Measurements from ENCODE around the gene SLC39A8. TPM values are rescaled to one million over a fixed set of nuclear protein-coding genes. Genes with fewer than 3 reads are reported as not detected.

The SLC39A8 gene
- total and polyA plus RNA-seq, 2 experiments from 2014 or later, result 2.9 to 3.7 TPM

DNA sequence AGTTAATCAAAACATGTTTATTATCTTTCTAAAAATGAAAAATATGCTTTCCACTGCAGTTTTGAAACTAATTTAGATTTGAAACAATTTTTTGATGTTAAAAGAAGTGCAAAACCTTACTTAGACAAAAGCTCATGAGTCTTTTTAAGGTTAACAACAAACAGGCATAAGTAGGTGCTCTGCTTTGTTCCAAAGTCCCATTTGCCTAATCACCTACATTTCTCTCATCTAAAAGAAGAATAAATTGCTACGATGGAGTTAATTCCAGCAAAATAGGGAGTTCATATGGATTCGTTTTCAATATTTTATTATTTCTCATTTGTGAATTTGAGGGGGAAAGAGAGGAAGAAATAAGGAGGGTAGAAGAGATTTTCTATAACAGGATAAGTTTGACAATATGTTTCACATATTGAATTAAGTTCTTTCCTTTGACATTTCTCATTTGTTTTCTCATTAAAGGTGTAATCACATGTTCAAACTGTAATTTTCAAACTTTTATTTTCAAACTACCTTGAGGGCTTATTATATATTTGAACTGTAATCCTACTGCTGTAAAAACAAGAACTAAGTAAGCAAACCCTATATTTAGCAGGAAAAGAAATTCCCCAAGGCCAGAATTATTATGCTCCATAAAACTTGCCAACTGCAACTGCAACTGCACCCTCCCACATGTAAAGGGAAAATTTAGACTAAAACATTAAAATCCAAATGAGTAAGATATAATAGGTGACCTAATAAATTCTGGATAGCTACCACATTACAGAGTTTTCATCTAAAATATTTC is 9.6 kb upstream of the SLC39A8 start:
- Histone ChIP-seq H3K27me3 (replicated peaks; ENCODE audit: insufficient read depth) (0 out of 2 replicates have a peak, but pooled peaks cover 9% of the 10 kb centered on the region), H3K9me2 (ENCODE audit: insufficient read depth) (no peaks in the 10 kb centered on the region), H3K9me3 (ENCODE audit: low read depth) (no peaks in the 10 kb centered on the region), H3K79me2 (ENCODE audit: insufficient read depth) (no peaks in the 10 kb centered on the region), H3K27ac (no peak overlapping the region), H3F3A (ENCODE audit: insufficient read depth) (no peaks in the 10 kb centered on the region), H3K4me2 (ENCODE audit: unreplicated experiment) (no peak overlapping the region), H3K4me3 (no peak overlapping the region), H2AFZ (no peak overlapping the region), H3K36me3 (ENCODE audit: low read depth) (no peaks in the 10 kb centered on the region), H3K4me1 (ENCODE audit: insufficient read depth) (no peaks in the 10 kb centered on the region), H3K9ac (no peak overlapping the region), H4K20me1 (ENCODE audit: insufficient read depth) (no peaks in the 10 kb centered on the region)
- 40 to 43% methylated on average over 2 of the region's 2 CpGs for WGBS, 2 experiments (ENCODE audit: low coverage in 1 of 2, low lambda C conversion rate in 2 of 2, missing lambda C conversion rate in 2 of 2)
- in situ Hi-C loops (cut with MboI), result no loop called here
- no peak for TF ChIP-seq EZH2 (IDR thresholded peaks at IDR 0.05; ENCODE audit: insufficient read depth, poor library complexity, severe bottlenecking)
- TF ChIP-seq EZH2phosphoT487 (IDR thresholded peaks at IDR 0.05; ENCODE audit: insufficient read depth, low read depth), result no peak
- DNase-seq, result no peak

GRCh38 chr4:102352781-102353180 is 7.5 kb upstream of the SLC39A8 start:
- no peak for DNase-seq
- in situ Hi-C loops (cut with MboI), result no loop called here
- Histone ChIP-seq H3K27ac (no peak overlapping the region), H3F3A (ENCODE audit: insufficient read depth) (no peaks in the 10 kb centered on the region), H2AFZ (no peak overlapping the region), H3K9me2 (ENCODE audit: insufficient read depth) (no peaks in the 10 kb centered on the region), H4K20me1 (ENCODE audit: insufficient read depth) (no peaks in the 10 kb centered on the region), H3K36me3 (ENCODE audit: low read depth) (no peaks in the 10 kb centered on the region), H3K9me3 (ENCODE audit: low read depth) (no peaks in the 10 kb centered on the region), H3K9ac (no peak overlapping the region), H3K79me2 (ENCODE audit: insufficient read depth) (no peaks in the 10 kb centered on the region), H3K4me1 (ENCODE audit: insufficient read depth) (no peaks in the 10 kb centered on the region), H3K27me3 (replicated peaks; ENCODE audit: insufficient read depth) (0 out of 2 replicates have a peak, but pooled peaks cover 9% of the 10 kb centered on the region), H3K4me3 (no peak overlapping the region), H3K4me2 (ENCODE audit: unreplicated experiment) (no peak overlapping the region)
- WGBS, 2 experiments (ENCODE audit: low coverage in 1 of 2, low lambda C conversion rate in 2 of 2, missing lambda C conversion rate in 2 of 2), result 80 to 86% methylated on average over 6 of the region's 6 CpGs
- TF ChIP-seq EZH2 (IDR thresholded peaks at IDR 0.05; ENCODE audit: insufficient read depth, poor library complexity, severe bottlenecking) (no peak), EZH2phosphoT487 (IDR thresholded peaks at IDR 0.05; ENCODE audit: insufficient read depth, low read depth) (no peak)

- H2AFZ ChIP-seq, result no peak overlapping the region
- DNase-seq, result no peak
- no peak overlapping the region for H3K9ac ChIP-seq
- no peaks in the 10 kb centered on the region for H4K20me1 ChIP-seq (ENCODE audit: insufficient read depth)
- H3K27ac ChIP-seq, result no peak overlapping the region
- TF ChIP-seq EZH2 (IDR thresholded peaks at IDR 0.05; ENCODE audit: insufficient read depth, poor library complexity, severe bottlenecking), result no peak
- no peak for TF ChIP-seq EZH2phosphoT487 (IDR thresholded peaks at IDR 0.05; ENCODE audit: insufficient read depth, low read depth)
- H3K4me2 ChIP-seq (ENCODE audit: unreplicated experiment), result no peak overlapping the region
- H3K9me3 ChIP-seq (ENCODE audit: low read depth), result no peaks in the 10 kb centered on the region
- H3K9me2 ChIP-seq (ENCODE audit: insufficient read depth), result no peaks in the 10 kb centered on the region
- H3K4me3 ChIP-seq, result no peak overlapping the region
- no peaks in the 10 kb centered on the region for H3K4me1 ChIP-seq (ENCODE audit: insufficient read depth)
- 90% methylated on average over 2 of the region's 2 CpGs for WGBS, 2 experiments (ENCODE audit: low coverage in 1 of 2, low lambda C conversion rate in 2 of 2, missing lambda C conversion rate in 2 of 2)
- in situ Hi-C loops (cut with MboI), result no loop called here
- H3K79me2 ChIP-seq (ENCODE audit: insufficient read depth), result no peaks in the 10 kb centered on the region
- no peaks in the 10 kb centered on the region for H3K36me3 ChIP-seq (ENCODE audit: low read depth)
- 0 out of 2 replicates have a peak, but pooled peaks cover 6% of the 10 kb centered on the region for H3F3A ChIP-seq (ENCODE audit: insufficient read depth)
- H3K27me3 ChIP-seq (replicated peaks; ENCODE audit: insufficient read depth), result 0 out of 2 replicates have a peak, but pooled peaks cover 9% of the 10 kb centered on the region
Observed at GRCh38 chr4:102350634-102351033, 5.4 kb upstream of the SLC39A8 start.

GRCh38 chr4:102348701-102349100 is 3.4 kb upstream of the SLC39A8 start:
- no peak overlapping the region for H3K9ac ChIP-seq
- H3K4me2 ChIP-seq (ENCODE audit: unreplicated experiment), result no peak overlapping the region
- no peaks in the 10 kb centered on the region for H3K4me1 ChIP-seq (ENCODE audit: insufficient read depth)
- no peaks in the 10 kb centered on the region for H3K9me3 ChIP-seq (ENCODE audit: low read depth)
- no peak overlapping the region for H2AFZ ChIP-seq
- WGBS, 2 experiments (ENCODE audit: low coverage in 1 of 2, low lambda C conversion rate in 2 of 2, missing lambda C conversion rate in 2 of 2), result 45 to 48% methylated on average over 2 of the region's 2 CpGs
- 0 out of 2 replicates have a peak, but pooled peaks cover 7% of the 10 kb centered on the region for H3F3A ChIP-seq (ENCODE audit: insufficient read depth)
- H3K4me3 ChIP-seq, result no peak overlapping the region
- no peaks in the 10 kb centered on the region for H4K20me1 ChIP-seq (ENCODE audit: insufficient read depth)
- H3K27ac ChIP-seq, result no peak overlapping the region
- H3K36me3 ChIP-seq (ENCODE audit: low read depth), result no peaks in the 10 kb centered on the region
- H3K9me2 ChIP-seq (ENCODE audit: insufficient read depth), result no peaks in the 10 kb centered on the region
- in situ Hi-C loops (cut with MboI), result no loop called here
- TF ChIP-seq EZH2phosphoT487 (IDR thresholded peaks at IDR 0.05; ENCODE audit: insufficient read depth, low read depth) (no peak), EZH2 (IDR thresholded peaks at IDR 0.05; ENCODE audit: insufficient read depth, poor library complexity, severe bottlenecking) (no peak)
- no peaks in the 10 kb centered on the region for H3K79me2 ChIP-seq (ENCODE audit: insufficient read depth)
- 0 out of 2 replicates have a peak, but pooled peaks cover 6% of the 10 kb centered on the region for H3K27me3 ChIP-seq (replicated peaks; ENCODE audit: insufficient read depth)
- no peak for DNase-seq
